Measurements from ENCODE around the gene SALL2. TPM values are rescaled to one million over a fixed set of nuclear protein-coding genes. Genes with fewer than 3 reads are reported as not detected.

The SALL2 gene
- total RNA-seq, 2 donors from 2014 or later = 1.2 to 6.0 TPM

DNA sequence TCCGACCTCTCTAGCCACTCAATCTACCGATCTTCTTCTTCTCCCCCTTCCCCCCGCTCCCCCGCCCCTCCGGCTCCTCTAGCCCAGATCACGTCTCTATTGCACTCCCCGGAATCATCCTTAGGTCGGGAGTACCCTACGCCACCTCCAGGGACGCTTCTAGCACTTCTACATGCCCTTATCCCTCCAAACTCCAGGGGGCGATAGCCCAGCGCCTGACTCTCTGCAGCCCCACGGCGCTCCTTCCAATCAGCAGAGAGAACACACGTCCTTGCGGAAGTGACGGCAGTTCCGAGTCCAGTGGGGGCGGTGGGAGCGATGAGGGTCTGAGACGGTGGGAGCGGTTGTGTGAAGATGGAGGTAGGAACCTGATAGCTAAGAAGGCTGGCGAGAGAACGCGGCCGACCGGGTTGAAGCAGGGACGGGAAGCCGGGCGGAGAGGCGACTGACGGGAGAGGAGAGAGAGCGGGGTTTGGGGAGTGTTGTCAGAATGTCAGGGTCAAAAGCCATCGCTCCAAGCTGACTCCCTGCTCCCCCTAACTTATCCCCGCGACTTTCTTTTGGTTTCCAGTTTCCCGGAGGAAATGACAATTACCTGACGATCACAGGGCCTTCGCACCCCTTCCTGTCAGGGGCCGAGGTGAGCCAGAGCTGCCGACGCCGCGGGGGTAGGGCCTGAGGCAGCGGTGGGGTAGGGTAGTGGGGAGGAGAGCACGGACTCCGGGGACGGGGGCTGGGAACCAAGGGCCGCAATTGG, 49.0 kb downstream of the SALL2 start, which contains the start of the genes RAB2B and TOX4:
Gene RAB2B, minus strand, starts transcription at position 35 of the 757 bp plus-strand sequence. CDS start 87 bp downstream, outside the sequence.
Gene TOX4, plus strand, starts transcription at position 271 of the 757 bp plus-strand sequence. Its CDS starts 84 bp downstream, at position 355.
- peaks cover 12% of the 10 kb centered on the region for H3K4me1 Mint-ChIP-seq
- H3K9me3 Mint-ChIP-seq = no peaks in the 10 kb centered on the region
- H3K4me3 Mint-ChIP-seq = peak within 1 kb of the TSS; percentile 91
- peak within 1 kb of the TSS; percentile 94 for H3K27ac Mint-ChIP-seq
- H3K27me3 Mint-ChIP-seq = no peaks in the 10 kb centered on the region
- H3K36me3 Mint-ChIP-seq (ENCODE audit: low read depth) = peaks cover 86% of the 10 kb centered on the region
- ATAC-seq (replicated peaks) = peak; percentile 98

DNA sequence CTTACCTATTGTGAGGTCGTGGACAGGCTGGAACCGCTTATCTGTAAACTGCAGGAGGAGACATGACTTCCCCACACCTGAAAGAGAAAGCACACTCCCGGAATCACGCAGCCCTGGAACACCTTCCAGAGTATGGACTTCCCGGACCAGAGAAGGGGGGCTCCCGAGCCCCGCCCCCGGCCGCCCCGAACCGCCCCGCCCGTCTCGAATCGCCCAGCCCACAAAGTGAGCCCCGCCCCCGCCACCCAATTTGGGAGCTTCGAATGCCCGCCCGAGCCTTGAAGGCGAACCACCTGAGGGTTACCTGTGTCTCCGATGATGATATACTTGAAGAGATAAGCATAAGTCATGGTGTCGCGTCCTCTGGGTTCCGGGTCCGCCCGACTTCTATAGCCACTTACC, 49.6 kb downstream of the SALL2 start:
- Mint-ChIP-seq H3K27me3 (no peaks in the 10 kb centered on the region), H3K27ac (peak overlapping the region; percentile 94), H3K9me3 (no peaks in the 10 kb centered on the region), H3K36me3 (ENCODE audit: low read depth) (peaks cover 86% of the 10 kb centered on the region), H3K4me3 (peak overlapping the region; percentile 91), H3K4me1 (peaks cover 10% of the 10 kb centered on the region)
- peak; percentile 63 for ATAC-seq (replicated peaks)

DNA sequence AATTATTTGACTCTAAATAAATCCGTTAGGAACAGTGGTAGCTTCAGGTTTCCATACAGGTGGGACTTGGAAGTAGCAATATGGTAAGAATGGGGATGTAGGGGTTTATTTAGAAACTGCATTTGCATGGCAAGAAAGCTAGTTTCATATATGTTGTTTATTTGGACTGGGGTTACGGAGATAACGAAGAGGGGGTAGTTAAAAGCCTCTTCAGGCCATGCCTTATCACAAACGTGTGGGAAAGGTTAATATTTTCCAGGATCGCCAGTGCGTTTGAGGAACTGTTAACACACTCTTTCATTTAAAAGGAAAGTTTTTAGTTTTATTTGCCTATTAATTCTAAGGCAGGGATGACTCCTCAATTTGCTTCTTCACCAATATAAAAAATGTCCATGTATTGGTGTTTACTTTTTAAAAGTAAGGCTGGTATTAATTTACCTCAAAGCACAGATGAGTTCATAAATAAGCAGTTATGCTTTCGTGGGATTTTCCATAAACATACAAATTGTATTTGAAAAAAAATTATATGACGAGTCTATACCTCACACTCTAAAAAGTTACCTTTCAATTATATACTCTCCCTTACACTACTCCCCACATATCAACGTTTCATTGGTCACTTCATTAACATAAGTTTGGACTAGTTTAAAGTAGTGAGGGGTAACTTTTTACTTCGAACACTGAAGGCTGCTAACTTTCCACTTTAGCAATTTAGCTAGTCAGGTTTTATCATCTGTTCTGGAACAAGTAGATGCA, 50.2 kb downstream of the SALL2 start:
- ATAC-seq (replicated peaks) = peak; percentile 0
- H3K9me3 Mint-ChIP-seq = no peaks in the 10 kb centered on the region
- H3K27ac Mint-ChIP-seq = peak overlapping the region; percentile 94
- H3K27me3 Mint-ChIP-seq = no peaks in the 10 kb centered on the region
- H3K36me3 Mint-ChIP-seq (ENCODE audit: low read depth) = peaks cover 85% of the 10 kb centered on the region
- H3K4me1 Mint-ChIP-seq = peaks cover 9% of the 10 kb centered on the region
- peak overlapping the region; percentile 91 for H3K4me3 Mint-ChIP-seq

Other genes starting within 250 kb of the SALL2 start
- not detected for gene RPGRIP1, start 246.3 kb downstream of the SALL2 start, total RNA-seq
- gene SUPT16H, start 142.3 kb downstream of the SALL2 start, total RNA-seq = 100 to 1,000 TPM; 120 to 176 TPM
- gene CHD8, start 70.2 kb downstream of the SALL2 start, total RNA-seq = 100 to 1,000 TPM; 105 to 124 TPM
- 10 to 100 TPM; 30.6 to 69.2 TPM for gene RAB2B, start 49.4 kb downstream of the SALL2 start, total RNA-seq
- gene TOX4, start 49.2 kb downstream of the SALL2 start, total RNA-seq = 10 to 100 TPM; 78.5 to 81.7 TPM
- 10 to 100 TPM; 59.5 to 71.9 TPM for gene METTL3, start 15.0 kb downstream of the SALL2 start, total RNA-seq
- not detected for gene OR10G3, start 53.7 kb upstream of the SALL2 start, total RNA-seq
- not detected for gene OR10G2, start 108.6 kb upstream of the SALL2 start, total RNA-seq
- gene OR4E2, start 127.5 kb upstream of the SALL2 start, total RNA-seq = not detected
- gene OR4E1, start 147.5 kb upstream of the SALL2 start, total RNA-seq = under 1 TPM; 0.09 to 0.71 TPM

Measured in activated T-helper 17 cell treated with anti-CD3 and anti-CD28 coated beads, Interleukin-2, amount 50 U/mL, for 72 hours (primary cell).